Keratinocyte (primary cell): Measurements from ENCODE around the gene POU6F1. TPM values are rescaled to one million over a fixed set of nuclear protein-coding genes. Genes with fewer than 3 reads are reported as not detected.

Experiments
- DNase-seq: peaks from one replicate; pipeline ENCODE4 v3.0.0-alpha.2; 2011; ENCODE audit warnings: low read depth, missing footprints, low spot score
- FAIRE-seq: peaks from 2 replicates; lab custom pipeline; 2011; peaks lifted over from hg19 to GRCh38; lab: Jason Lieb, UNC
- H2AFZ ChIP-seq: 2 replicates; pipeline ENCODE4 v1.6.0; 2012; ENCODE audit warnings: low read length, control low read depth, inconsistent platforms; ENCODE audit not compliant: control insufficient read depth
- H3K27ac ChIP-seq: 2 replicates; pipeline ENCODE4 v1.5.1; 2011; ENCODE audit warnings: low read length; ENCODE audit not compliant: control insufficient read depth, insufficient read depth
- H3K27me3 ChIP-seq: 3 replicates; pipeline ENCODE4 v1.6.0; 2011; ENCODE audit warnings: low read length; ENCODE audit not compliant: control insufficient read depth, insufficient read depth; ENCODE audit errors: extremely low read depth
- H3K36me3 ChIP-seq, 2 experiments: 2 replicates in 1 of 2; 3 replicates in 1 of 2; pipeline ENCODE4 v1.5.1; 2011; ENCODE audit warnings: low read length in 2 of 2, mild to moderate bottlenecking in 1 of 2; ENCODE audit not compliant: control insufficient read depth in 2 of 2, insufficient read depth in 2 of 2; ENCODE audit errors: extremely low read depth in 1 of 2
- H3K4me1 ChIP-seq: 3 replicates; pipeline ENCODE4 v1.5.1; 2011; ENCODE audit warnings: low read length; ENCODE audit not compliant: control insufficient read depth, insufficient read depth; ENCODE audit errors: extremely low read depth
- H3K4me2 ChIP-seq: 3 replicates; pipeline ENCODE4 v1.6.0; 2011; ENCODE audit warnings: low read depth, low read length; ENCODE audit not compliant: control insufficient read depth, insufficient read depth; ENCODE audit errors: extremely low read depth
- H3K4me3 ChIP-seq, 3 experiments: fragments of 200-600 bp in 1 of 3; sonication (generic) in 1 of 3; 2 replicates in 2 of 3; 3 replicates in 1 of 3; pipeline ENCODE4 v1.5.1; 2011 to 2016; ENCODE audit warnings: low read length in 3 of 3, mild to moderate bottlenecking in 3 of 3, control low read depth in 2 of 3, inconsistent platforms in 1 of 3, low read depth in 1 of 3, mixed read lengths in 1 of 3, mixed run types in 1 of 3, moderate library complexity in 1 of 3; ENCODE audit not compliant: control insufficient read depth in 2 of 3, insufficient read depth in 2 of 3; ENCODE audit errors: extremely low read depth in 1 of 3
- H3K79me2 ChIP-seq: 2 replicates; pipeline ENCODE4 v1.6.0; 2012; ENCODE audit warnings: low read length; ENCODE audit not compliant: control insufficient read depth, insufficient read depth
- H3K9ac ChIP-seq: 3 replicates; pipeline ENCODE4 v1.6.0; 2011; ENCODE audit warnings: low read length; ENCODE audit not compliant: control insufficient read depth, insufficient read depth; ENCODE audit errors: extremely low read depth
- H3K9me1 ChIP-seq: 3 replicates; pipeline ENCODE4 v1.6.0; 2011; ENCODE audit warnings: low read length; ENCODE audit not compliant: control insufficient read depth, insufficient read depth; ENCODE audit errors: extremely low read depth
- H3K9me3 ChIP-seq: 2 replicates; pipeline ENCODE4 v1.5.1; 2012; ENCODE audit warnings: low read depth, low read length; ENCODE audit not compliant: control insufficient read depth
- H4K20me1 ChIP-seq: 3 replicates; pipeline ENCODE4 v1.6.0; 2011; ENCODE audit warnings: low read length; ENCODE audit not compliant: control insufficient read depth, insufficient read depth; ENCODE audit errors: extremely low read depth
- CTCF ChIP-seq, 3 experiments: IDR thresholded peaks in 1 of 3; conservative IDR thresholded peaks in 1 of 3; optimal IDR thresholded peaks in 1 of 3; 2 replicates in 2 of 3; 3 replicates in 1 of 3; pipeline versions ENCODE3 to v1.5.1; 2011; ENCODE audit warnings: low read length in 3 of 3, mild to moderate bottlenecking in 3 of 3, moderate library complexity in 2 of 3, control low read depth in 1 of 3, inconsistent platforms in 1 of 3; ENCODE audit not compliant: insufficient read depth in 2 of 3; ENCODE audit errors: extremely low read depth in 1 of 3
- EZH2 ChIP-seq: IDR thresholded peaks from one replicate; pipeline ENCODE4 v1.6.1; 2012; ENCODE audit warnings: inconsistent platforms, mild to moderate bottlenecking, low read length, moderate library complexity
- dilution Hi-C: fragments of 300-500 bp; cut with MboI; formaldehyde crosslinking; loops from one replicate; pipeline ENCODE4 v1.7.0; 2020; ENCODE audit warnings: low sequenced_read_pairs; ENCODE audit not compliant: extremely low pct_ligation_motif_present
- polyA plus RNA-seq, 5 experiments: library from polyadenylated mRNA; depleted of rRNA in 3 of 5; stranded (reverse) in 3 of 5; stranded (forward) in 1 of 5; unstranded in 1 of 5; fragments of >200 nt; gene quantifications; 1 replicate in 1 of 5; 2 replicates in 3 of 5; 3 replicates in 1 of 5; pipeline versions ENCODE4 v1.2.1 to v1.2.3, GENCODE V29; 2011 to 2012; ENCODE audit warnings: missing spikeins in 2 of 5, low read depth in 1 of 5, low replicate concordance in 1 of 5

Gene POU6F1
- polyA plus RNA-seq, 1 donor (not counting 4 experiments of a cell fraction or from before 2014, with no cell fraction given) = 0.42 TPM

- Histone ChIP-seq H3K9me3 (no peaks in the 10 kb centered on the region), H2AFZ (no peak overlapping the region), H3K27me3 (peaks cover 3% of the 10 kb centered on the region), H3K27ac (no peak overlapping the region), H3K4me3 (no peak overlapping the region), H3K4me1 (no peaks in the 10 kb centered on the region), H3K79me2 (no peaks in the 10 kb centered on the region), H3K4me2 (no peak overlapping the region), H4K20me1 (no peaks in the 10 kb centered on the region), H3K9ac (no peak overlapping the region), H3K9me1 (no peaks in the 10 kb centered on the region), H3K36me3 (no peaks in the 10 kb centered on the region)
- DNase-seq = no peak
- no peak for FAIRE-seq
- dilution Hi-C loops = no loop called here
- peak in 1 of 3 experiments; percentile 33 for TF ChIP-seq CTCF (optimal IDR thresholded peaks at IDR 0.05 in 1 of 3, IDR thresholded peaks at IDR 0.05 in 1 of 3, conservative IDR thresholded peaks at IDR 0.05 in 1 of 3; ENCODE audit: extremely low read depth in 1 of 3, insufficient read depth in 2 of 3, low read length in 3 of 3)
- no peak for TF ChIP-seq EZH2
Observed at GRCh38 chr12:51192284-51192671, 25.6 kb downstream of the POU6F1 start.

- Histone ChIP-seq H3K4me2 (no peak overlapping the region), H2AFZ (no peak overlapping the region), H3K27me3 (peaks cover 3% of the 10 kb centered on the region), H3K9ac (no peak overlapping the region), H3K9me1 (no peaks in the 10 kb centered on the region), H3K27ac (no peak overlapping the region), H3K36me3 (no peaks in the 10 kb centered on the region), H3K79me2 (no peaks in the 10 kb centered on the region), H3K4me3 (no peak overlapping the region), H3K4me1 (no peaks in the 10 kb centered on the region), H3K9me3 (no peaks in the 10 kb centered on the region), H4K20me1 (no peaks in the 10 kb centered on the region)
- FAIRE-seq = no peak
- no peak for DNase-seq
- TF ChIP-seq EZH2 (no peak), CTCF (optimal IDR thresholded peaks at IDR 0.05 in 1 of 3, IDR thresholded peaks at IDR 0.05 in 1 of 3, conservative IDR thresholded peaks at IDR 0.05 in 1 of 3; ENCODE audit: extremely low read depth in 1 of 3, insufficient read depth in 2 of 3, low read length in 3 of 3) (no peak)
- dilution Hi-C loops = no loop called here
Observed at GRCh38 chr12:51191516-51192283, 26.2 kb downstream of the POU6F1 start.
